Measurements from ENCODE around the gene TMEM115.

Gene TMEM115

DNA sequence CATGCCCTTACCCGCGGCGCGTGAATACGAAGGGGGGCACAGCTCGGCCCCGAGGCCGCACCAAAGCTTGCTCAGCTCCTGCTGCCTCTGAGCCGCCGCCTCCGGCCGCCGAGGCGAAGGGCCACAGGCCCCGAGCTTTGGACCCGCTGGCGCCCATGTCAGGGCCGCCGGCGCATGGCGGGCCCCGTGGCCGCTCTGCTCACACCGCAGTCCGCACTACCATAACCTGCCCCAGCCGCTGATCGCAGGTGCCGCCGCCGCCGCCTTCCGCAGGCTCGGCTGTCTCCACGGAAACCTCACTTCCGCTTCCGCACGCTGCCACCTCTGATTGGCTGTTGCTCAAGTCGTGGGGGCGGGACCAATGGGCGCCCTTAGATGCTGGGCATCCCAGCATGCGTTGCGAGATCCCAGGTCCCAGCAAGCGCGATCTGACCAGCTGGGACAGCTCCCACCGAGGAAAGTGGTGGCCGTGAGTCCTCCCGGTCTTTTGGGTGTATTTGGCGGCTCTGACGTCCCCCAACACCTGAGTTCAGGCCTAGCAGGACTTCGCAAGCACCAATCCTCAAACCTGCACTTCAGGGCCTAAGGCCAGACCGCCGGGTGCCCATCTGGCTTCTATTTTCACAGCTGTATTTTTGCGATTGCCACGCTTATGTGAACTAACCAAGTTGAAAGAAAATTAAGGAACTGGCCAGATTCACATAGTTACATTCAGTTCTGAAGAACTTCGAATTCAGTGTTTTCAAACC is 31.2 kb downstream of the TMEM115 start, which contains the start of gene TUSC2:
TUSC2 (minus strand) TSS at position 281 of the 749 bp plus-strand sequence; CDS start at position 157, 124 bp downstream.
- DNase-seq, result peak; percentile 82

DNA sequence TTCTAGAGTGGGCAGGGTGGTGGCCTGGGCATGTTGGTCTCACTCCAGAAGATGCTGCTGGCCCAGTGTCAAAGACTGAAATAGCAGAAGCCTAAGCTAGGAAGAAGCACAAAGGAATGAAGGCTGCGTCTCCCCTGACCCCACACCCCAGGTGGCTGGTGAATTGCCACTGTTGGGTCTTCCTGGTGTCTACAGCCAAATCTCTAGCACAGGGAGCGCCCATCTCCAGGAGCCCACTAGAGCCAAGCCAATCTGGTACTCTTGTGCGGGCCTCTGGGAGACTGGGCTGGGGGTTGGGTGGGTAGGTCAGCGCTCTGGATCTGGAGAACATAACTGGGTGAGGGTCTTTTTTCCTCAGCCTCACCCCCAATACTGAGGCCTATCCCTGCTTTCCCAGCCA is 32.2 kb downstream of the TMEM115 start:
- DNase-seq, result no peak

DNA sequence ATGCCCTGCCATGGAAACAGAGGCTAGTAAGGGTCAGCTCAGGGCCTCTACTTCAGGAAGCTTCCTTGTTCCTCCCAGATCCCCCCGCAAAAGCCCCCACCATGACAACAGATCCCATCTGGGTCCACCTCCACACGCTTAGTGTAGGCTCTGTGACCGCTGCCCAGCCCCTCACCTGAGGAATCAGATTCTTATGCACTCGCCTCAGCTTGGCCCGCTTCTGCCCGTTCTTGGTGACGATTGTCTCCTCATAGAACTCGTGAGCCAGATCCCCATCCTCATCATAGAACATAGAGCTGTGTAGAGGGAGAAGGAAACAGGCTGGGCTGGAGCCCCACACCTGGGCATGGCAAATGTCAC is 33.2 kb downstream of the TMEM115 start:
- no peak for DNase-seq

DNA sequence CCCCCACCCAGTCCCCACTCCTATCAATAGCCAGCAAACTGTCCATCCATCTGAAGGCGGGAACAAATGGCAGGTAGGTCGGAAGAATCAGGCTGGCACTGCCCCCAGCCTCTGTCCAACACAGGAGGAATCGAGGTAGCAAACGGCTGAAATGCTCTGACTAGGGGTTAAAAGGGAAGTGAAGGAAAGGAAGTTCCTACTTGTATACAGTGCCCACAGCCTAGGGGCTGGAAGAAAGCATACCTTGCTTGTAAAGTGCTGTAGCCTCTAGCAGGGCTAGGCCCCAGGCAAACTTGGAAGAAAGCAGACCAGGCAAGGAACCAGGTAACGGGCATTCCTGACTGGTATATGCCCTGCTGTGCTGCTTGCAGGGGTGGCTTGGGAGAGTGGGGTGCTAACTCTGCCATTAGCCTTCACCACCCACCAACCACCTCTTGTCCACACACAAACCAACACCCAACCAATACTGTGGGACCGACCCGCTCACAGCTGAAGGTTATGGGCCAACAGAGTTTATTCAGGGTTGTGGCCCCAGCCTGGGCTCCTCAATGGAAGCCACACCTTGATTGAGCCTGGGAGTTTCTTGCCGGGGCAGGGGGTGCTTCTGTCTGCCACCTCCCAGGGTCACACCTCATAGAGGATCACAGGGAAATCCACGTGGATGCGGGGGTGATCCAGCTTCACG is 33.7 kb downstream of the TMEM115 start:
- DNase-seq, result no peak

DNA sequence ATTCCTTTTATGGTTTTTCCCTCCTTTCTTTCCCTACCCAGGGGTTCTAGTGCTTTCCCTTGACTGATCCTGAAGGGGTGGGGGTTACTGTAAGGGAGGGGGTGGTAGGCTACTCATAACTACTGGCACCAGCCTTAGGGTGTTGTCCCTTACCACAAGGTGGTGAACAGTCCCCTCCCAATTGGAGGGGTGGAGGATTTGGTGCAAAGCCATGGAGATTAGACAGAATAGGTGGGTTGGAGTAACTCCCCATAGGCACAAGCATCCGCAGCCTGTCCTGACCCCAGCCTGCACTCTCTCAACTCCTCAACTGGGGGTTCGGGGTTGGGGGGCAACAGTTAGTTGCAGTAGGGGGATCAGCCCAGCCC is 34.2 kb downstream of the TMEM115 start:
- no peak for DNase-seq

DNA sequence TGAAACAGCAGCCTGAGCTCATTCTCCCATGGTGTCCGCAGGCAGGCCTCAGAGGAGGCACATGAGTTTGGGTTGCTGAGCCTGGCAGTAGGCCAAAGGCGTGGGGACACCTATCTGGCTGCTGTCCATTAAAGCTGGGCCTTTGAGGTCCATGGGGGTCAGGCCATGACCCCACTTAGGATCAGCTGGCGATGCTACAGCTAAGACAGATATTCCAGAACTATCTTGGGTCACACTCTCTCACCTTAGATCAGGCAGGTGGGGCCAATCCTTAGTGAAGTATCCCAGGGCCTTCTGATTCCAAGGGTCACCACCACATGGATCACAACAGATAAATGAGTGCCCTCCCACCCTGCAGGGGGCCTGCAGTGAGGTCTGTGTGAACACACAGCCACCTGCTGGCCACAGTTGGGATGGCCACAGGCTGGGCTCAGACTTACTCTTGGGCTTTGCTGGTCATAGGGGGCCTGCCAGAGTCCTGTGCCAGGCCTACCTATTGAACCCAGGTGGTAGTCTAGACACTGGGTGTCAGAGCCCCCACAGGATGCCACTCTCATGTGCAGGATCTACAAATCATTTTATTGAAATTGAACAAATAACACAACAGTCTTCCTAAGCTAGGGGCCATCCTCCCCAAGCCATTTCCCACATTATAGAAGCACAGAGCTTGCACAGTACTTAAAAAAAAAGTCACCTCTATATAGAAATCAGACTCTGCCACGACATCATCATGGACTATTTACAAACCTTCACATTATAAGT is 34.8 kb downstream of the TMEM115 start:
- DNase-seq, result peak; percentile 49

DNA sequence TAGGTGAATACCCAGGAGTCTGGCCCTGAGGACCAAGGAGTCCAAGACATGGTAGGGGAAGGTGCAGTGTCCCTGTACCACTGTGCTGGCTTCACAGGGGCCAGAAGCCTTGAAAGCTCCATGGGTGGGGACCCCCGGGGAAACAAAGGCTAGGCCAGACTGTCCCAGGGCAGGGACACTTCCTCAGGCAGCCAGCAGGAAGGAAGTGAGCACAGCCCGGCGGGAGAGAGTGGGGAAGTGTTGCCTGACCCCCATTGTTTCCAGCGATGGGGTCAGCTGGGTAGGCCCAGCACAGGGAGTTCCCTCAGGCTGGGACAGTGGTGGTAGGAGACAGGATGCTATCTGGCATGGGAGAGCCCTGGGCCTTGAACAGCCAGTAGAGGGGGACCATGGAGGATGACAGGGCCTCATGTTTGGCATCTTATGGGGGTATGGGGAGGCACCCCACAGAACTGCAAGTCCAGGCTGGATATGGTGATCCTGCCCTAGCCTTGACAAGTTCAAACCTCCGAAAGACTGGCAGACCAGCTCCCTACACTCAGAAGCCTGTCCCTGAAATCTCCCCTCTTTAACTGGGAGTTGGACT is 35.6 kb downstream of the TMEM115 start:
- no peak for DNase-seq

DNA sequence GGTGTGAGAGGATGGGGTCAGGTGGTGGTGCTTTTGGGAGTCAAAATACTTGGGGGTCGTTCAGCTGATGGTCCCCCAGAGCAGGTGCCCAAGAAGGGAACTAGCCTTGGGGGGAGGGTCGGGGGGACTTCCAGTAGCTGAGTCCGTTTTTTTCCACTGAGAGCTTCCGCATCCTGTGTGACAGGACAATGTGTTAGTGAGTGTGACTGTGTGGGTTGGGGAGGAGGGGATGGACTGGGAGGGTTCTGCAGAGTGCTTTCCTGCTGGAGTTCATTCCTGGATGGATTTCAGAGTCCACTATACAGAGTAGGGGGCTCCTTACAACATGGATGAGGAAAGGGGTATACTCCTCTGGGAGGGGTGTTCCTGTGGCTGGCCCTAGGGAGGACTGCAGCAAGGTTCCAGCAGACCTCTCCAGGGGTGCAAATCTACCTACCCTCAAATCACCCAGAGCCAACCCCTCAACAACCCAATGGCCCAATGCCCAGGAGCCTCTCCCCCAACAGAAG is 36.2 kb downstream of the TMEM115 start:
- no peak for DNase-seq

DNA sequence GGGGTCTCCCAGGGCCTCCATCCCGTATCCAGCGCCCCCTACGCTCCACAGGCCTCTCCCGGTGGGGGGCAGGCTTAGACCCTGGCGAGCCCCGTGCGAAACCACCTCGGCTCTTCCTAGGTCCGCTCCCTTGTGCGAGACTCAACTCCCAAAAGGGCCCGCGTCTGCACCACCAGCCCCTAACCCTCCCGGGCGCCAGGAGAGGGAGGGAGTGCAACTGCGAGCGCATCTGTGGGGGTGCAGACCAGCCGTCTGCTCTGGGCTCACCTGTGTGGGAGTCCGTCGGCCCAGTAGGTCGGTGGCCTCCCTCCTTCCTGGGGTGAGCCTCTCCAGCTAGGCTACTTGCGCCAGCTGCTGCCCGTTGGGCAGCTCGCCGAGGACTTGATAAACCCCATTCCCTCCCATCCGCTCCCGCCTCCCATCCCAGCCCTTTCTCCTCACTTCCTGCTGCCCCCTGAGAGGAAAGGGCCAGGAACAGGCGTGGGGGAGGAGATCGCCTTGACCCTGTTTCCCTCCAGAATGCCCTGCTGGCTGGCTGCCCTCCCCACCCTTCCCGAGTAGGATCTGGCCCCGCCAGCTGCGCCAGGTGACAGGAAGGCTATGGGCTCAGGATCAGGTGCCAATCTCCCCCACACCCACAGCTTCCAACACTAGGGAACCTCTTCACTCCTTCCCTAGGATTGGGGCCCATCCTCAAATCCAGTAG is 36.8 kb downstream of the TMEM115 start, which contains the start of gene HYAL2:
HYAL2 (minus strand) TSS at position 360 of the 706 bp plus-strand sequence. CDS start 2,256 bp downstream, outside the sequence.
- peak; percentile 18 for DNase-seq

DNA sequence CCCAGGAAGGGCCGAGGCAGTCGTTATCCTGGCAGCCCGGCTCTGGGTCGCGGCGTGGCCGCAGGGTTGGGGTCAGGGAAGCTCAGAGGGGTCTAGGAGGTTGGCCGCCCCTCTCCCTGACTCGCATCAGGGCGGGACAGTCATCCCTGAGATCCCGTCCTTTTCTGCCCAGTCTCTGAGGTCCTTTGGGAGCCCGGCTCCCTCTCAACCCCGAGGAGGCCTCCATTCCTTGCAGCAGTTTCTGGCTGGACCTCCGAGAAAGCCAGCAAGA is 37.3 kb downstream of the TMEM115 start:
- no peak for DNase-seq

DNA sequence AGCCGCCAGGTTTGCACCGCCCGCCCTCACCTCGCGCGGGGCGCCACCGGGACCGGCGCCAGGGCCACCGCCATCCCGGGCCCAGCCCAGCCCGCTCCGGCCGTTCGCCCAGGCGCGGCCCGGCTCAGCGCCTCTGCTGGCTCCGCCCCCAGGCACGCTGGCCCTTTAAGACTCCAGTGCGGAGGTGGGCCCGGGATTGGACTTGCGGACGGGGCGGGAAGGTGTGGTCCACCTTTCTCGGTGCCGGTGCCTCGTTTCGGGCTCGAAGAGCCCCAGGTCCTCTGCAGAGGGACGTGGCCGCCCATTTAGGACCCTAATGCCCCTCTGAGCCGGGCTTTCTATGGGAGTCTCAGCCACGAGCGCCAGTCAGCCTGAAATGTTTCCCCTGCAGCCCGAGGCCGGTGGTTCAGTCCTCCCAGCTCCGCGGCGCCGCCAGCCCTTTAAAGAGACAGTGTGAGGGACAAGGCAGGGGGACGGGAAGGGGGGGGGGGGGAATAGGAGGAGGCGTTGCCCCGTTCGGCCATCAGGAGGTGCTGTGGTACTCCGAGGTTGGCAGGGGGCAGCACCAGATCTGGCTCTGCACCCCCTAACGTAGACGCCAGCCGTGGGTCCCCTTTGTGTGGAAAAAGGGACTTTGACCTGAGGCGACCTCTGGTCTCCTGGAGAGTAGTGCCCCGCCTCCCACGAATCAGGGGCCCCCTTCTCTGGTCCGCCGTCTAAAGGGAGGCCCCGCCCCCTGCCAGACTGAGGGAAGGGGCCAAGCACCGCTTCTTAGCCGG is 37.8 kb downstream of the TMEM115 start:
- peak; percentile 59 for DNase-seq

DNA sequence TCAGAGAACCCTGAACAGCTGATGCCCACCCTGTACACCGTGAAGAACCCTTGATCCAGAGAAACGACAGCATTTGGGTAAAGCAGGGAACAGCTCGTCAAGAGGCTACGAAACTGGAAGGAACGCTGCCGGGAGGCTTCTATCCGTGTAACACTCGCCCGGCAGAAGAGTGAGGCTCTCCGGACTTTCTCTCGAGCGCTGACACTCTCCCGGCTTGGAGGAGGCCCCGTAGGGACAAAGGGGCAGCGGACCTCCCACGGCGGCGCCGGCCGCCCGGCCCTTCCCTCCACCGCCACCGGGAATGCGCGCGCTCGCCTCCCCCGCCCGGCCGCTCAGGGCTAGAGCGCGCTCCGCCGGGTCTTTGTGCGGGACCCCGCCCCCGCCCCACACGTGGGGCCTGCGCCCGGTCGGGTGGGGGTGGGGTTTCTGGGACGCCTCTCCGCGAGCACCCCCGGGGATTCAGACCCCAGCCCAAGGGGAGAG is 38.4 kb downstream of the TMEM115 start:
- DNase-seq, result peak; percentile 26

DNA sequence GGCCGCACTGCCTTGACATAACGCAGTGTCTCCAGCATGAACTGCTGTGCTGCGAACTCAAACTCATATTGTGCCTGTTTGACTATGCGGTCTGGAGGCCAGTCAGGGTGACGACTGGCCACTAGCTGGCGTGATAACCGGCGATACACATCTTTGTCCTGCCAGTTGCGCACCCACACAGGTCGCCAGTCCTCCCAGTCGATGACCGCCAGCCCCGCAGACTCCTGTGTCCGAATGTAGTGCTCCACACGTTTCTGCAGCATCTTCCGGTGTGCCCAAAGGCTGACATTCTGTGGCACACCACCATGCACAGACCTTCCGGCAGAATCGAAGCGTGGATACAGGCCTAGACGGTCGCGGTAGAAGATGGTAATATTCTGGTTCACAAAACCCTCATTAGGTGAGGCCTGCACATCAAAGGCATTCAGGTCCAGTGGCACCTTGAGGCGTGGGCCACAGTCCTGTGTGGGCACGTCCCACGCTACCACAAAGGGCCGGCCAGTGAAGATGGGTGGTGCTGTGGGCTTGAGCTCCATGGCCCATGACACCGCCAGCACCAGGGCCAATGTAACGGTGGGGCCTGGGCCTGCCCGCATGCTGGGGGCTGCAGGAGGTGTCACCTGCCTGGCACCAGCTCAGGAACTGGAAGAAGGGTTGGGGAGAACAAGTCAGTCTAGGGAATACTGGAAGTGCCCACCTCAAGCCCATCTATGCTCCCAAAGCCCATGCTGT is 39.3 kb downstream of the TMEM115 start:
- no peak for DNase-seq

DNA sequence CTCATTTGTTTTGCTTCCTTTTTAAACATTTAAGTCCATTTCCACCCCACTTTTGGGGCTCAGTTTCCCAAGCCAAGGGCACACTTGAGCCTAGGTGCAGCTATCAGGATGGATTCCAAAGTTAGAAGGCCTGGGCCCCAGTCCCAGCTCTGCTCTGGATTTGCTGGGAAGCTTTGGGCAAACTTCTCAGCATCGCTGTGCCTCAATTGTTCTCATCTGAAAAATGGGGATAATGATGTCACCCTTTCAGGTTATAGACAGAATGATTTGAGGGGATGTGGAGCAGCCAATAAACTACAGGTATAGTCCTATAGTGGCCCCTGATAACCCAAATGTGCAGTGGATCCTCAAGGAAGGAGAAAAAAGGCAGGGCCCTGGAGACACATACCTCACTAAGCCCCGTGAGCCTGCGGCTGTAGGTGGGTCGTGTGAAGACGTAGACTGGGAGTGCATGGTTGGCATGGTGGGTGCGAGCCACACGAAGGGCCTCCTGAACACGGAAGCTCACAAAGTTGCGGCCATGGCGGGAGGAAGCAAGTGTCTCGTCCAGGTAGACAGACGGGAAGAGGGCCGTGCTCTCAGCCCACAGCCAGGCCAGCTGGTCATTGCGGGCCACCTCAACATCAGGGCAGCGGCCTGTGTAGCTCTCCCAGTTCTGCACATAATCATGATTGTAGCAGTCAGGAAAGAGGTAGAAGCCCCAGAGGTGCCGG is 40.0 kb downstream of the TMEM115 start:
- no peak for DNase-seq

DNA sequence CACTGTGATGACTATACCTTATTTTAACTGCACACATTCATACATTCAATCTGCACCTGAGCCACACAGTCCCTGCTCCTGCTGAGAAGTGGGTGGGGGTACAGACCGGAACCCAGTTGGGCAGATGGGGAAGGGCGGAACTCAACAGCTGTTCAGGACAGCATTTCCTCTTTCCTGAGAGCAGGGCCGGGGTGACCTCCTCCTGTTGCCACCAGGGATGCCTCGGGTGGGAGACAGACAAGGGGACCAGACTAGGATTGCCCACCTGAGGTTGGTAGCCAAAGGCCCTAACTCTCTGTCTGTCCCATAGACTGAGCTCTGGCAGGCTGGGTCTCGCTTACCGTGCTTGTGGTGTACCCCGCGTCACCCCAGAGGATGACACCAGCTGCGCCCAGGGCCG is 40.7 kb downstream of the TMEM115 start:
- DNase-seq, result no peak

DNA sequence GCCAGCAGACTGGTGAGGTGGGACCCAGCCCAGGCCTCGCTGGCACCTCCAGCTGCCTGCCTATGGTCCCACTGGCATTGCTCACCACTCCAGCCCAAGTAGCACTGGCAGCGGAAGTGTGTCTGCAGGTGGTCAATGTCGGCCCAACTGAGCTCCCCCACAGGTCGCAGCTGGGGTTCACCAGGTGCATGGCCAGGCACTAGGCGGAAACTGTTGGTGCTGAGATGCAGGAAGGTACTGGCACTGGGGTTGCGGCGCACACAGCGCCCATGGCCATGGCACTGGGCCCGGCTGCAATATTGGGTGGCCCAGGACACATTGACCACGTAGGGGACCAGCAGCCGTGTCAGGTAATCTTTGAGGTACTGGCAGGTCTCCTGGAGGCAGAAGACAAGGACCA is 41.2 kb downstream of the TMEM115 start:
- DNase-seq, result no peak

DNA sequence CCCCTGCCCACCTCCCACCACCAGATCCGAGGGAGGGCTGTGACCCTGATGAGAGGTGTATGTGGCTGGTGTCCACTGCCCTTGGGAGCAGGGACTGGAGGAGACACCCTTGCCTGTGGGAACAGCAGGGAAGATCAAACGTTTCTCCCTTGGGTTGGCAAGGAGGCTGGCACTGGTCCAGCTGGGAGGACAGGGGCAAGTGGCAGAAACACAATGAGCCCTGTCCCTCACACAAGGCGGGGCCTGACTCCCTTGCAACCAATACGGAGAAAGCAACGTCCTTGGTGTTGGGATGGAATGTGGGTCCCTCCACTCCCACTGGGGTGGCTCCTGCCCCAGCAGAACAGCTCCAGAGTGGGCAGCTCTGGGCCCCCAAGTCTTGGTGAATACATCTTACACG is 42.0 kb downstream of the TMEM115 start:
- DNase-seq, result peak; percentile 18

DNA sequence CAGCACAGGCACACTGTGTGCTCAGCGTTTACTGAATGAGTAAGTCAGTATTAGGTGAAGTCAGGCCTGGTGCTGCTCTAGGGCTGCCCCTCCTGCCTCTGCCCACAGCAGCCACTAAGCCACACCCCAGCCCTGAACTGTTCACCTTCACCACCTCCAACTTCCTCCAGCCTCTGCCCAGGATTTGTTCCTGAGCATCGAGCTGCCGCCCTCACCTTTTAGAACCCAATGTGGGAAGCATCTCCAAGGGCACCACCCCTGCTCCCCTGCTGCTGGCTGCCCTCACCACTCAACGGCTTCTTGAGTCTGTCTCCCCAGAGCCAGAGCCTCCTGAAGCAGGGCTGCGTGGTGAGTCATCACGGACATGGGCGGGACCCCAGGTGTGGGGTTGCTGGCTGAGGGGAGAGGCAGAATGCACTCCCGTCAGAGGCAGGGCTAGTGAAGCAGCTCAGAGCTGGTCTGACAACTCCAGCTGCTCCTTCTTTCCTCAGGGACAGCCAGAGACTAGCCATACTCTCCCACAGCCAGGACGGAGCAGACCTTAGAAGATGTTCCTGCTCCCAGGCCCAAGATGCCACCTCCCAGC is 42.6 kb downstream of the TMEM115 start:
- peak; percentile 60 for DNase-seq

DNA sequence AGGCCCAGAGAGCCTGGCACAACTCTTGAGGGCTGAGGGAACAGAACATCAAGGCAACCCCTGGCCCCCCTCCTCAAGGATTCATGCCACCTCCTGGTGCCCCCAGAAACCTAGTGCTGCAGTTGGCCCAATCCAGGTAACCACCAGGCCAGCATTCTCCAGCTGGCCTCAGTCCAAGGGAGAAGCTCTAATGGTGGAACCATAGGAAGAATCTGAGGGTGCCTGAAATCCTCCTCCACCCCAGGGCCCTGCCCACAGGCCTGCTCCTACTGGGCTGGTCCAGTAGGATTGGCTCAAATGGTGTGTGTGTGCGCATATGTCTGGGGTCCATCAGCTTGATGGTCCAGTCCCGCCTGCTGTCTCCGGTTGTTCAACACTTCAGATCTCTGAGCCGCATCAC is 44.5 kb downstream of the TMEM115 start:
- no peak for DNase-seq

DNA sequence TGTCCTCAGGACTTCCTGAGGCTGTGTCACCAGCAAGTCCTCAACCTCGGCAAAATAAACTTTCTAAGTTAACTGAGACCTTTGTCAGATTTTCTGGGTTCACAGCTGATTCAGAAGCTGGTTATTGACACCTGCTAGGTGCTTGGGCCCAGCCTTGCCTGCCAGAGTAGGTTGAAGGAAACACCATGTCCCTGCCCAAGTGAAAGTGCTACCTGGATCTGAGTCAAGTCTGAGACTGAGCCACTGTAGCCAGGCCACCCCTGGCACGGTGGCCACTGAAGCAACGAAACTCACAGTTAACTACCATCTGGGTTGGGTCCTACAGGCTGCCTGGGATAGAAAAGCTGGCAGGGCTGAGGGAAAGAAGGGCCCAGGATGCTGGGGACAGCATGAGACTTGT is 45.0 kb downstream of the TMEM115 start:
- no peak for DNase-seq

Measured in NCI-H510A treated with DMSO at 0.1 percent for 48 hours (cell line).